H1 (cell line): ENCODE data around the gene FAM162B. TPM values are rescaled to one million over a fixed set of nuclear protein-coding genes. Genes with fewer than 3 reads are reported as not detected.

ENCODE experiments used
- CTCF ChIA-PET: fragments of 300-600 bp; sonication (Branson Sonifier 250); formaldehyde crosslinking; loops from one replicate; lab custom pipeline; 2021; ENCODE audit not compliant: partially characterized antibody; lab: Charles Lee
- POLR2A ChIA-PET: fragments of 300-600 bp; sonication (Branson Sonifier 250); formaldehyde crosslinking; loops from one replicate; lab custom pipeline; 2021; ENCODE audit warnings: inconsistent platforms; ENCODE audit not compliant: partially characterized antibody; lab: Charles Lee
- DNase-seq, 2 experiments: peaks; one replicate each; pipeline versions ENCODE4 v3.0.0 to v3.0.0-alpha.2; 2010 to 2022; ENCODE audit warnings: low spot score in 2 of 2, low read depth in 1 of 2, mixed read lengths in 1 of 2
- FAIRE-seq: peaks from 2 replicates; lab custom pipeline; 2011; peaks lifted over from hg19 to GRCh38; lab: Jason Lieb, UNC
- H2AFZ ChIP-seq: 2 replicates; pipeline ENCODE4 v1.8.1; 2012; ENCODE audit warnings: low read length, inconsistent platforms
- H2AK5ac ChIP-seq: 2 replicates; pipeline ENCODE4 v1.6.1; 2013; ENCODE audit warnings: low read depth, low read length
- H2BK120ac ChIP-seq: replicated peaks from 2 replicates; pipeline ENCODE3; 2013; ENCODE audit warnings: low read depth, low read length, inconsistent platforms
- H2BK12ac ChIP-seq: 2 replicates; pipeline ENCODE4 v1.6.1; 2013; ENCODE audit warnings: low read depth, low read length
- H2BK15ac ChIP-seq: 2 replicates; pipeline ENCODE4 v1.6.1; 2013; ENCODE audit warnings: low read length
- H2BK20ac ChIP-seq: 2 replicates; pipeline ENCODE4 v1.6.1; 2013; ENCODE audit warnings: low read length
- H2BK5ac ChIP-seq: 2 replicates; pipeline ENCODE4 v1.6.1; 2013; ENCODE audit warnings: low read depth, low read length
- H3K14ac ChIP-seq: 2 replicates; pipeline ENCODE4 v1.6.1; 2013; ENCODE audit warnings: inconsistent platforms; ENCODE audit not compliant: insufficient read length
- H3K18ac ChIP-seq: 2 replicates; pipeline ENCODE4 v1.6.1; 2013; ENCODE audit warnings: low read length; ENCODE audit errors: extremely low read depth
- H3K23ac ChIP-seq: 2 replicates; pipeline ENCODE4 v1.6.1; 2013; ENCODE audit warnings: inconsistent platforms; ENCODE audit not compliant: insufficient read length
- H3K23me2 ChIP-seq: 2 replicates; pipeline ENCODE4 v1.6.1; 2013; ENCODE audit warnings: low read depth, low read length
- H3K27ac ChIP-seq: 2 replicates; pipeline ENCODE4 v1.6.1; 2011; ENCODE audit warnings: low read depth, low read length, inconsistent platforms
- H3K27me3 ChIP-seq, 4 experiments: replicated peaks in 1 of 4; 1 replicate in 1 of 4; 2 replicates in 3 of 4; pipeline versions ENCODE4 v1.6.1 to v1.8.1; 2011 to 2013; ENCODE audit warnings: low read length in 3 of 4, mild to moderate bottlenecking in 3 of 4, inconsistent platforms in 2 of 4, mixed read lengths in 2 of 4, moderate library complexity in 1 of 4; ENCODE audit not compliant: control insufficient read depth in 3 of 4, insufficient read depth in 3 of 4; ENCODE audit errors: extremely low read depth in 1 of 4
- H3K36me3 ChIP-seq, 4 experiments: 2 replicates each; pipeline versions ENCODE4 v1.6.1 to v1.8.1; 2011 to 2013; ENCODE audit warnings: mild to moderate bottlenecking in 4 of 4, low read length in 3 of 4, moderate library complexity in 2 of 4, control low read depth in 1 of 4, inconsistent platforms in 1 of 4; ENCODE audit not compliant: insufficient read depth in 4 of 4, control insufficient read depth in 2 of 4
- H3K4ac ChIP-seq: replicated peaks from 2 replicates; pipeline ENCODE3; 2013; ENCODE audit warnings: low read length, low read depth, mixed read lengths, inconsistent platforms; ENCODE audit not compliant: insufficient read length
- H3K4me1 ChIP-seq, 4 experiments: replicated peaks in 1 of 4; 1 replicate in 1 of 4; 2 replicates in 3 of 4; pipeline versions ENCODE4 v1.6.1 to v1.8.1; 2011 to 2013; ENCODE audit warnings: low read length in 3 of 4, inconsistent platforms in 2 of 4, mixed read lengths in 1 of 4; ENCODE audit not compliant: insufficient read depth in 4 of 4, control insufficient read depth in 3 of 4
- H3K4me2 ChIP-seq, 2 experiments: 2 replicates each; pipeline versions ENCODE4 v1.6.1 to v1.8.1; 2011 to 2013; ENCODE audit warnings: low read depth in 2 of 2, low read length in 2 of 2, control low read depth in 1 of 2, inconsistent platforms in 1 of 2, mild to moderate bottlenecking in 1 of 2; ENCODE audit not compliant: insufficient read depth in 1 of 2
- H3K4me3 ChIP-seq, 4 experiments: fragments of 200-600, 300-600 bp in 1 of 4; sonication (generic), shearing (Covaris generic), sonication (Bioruptor Twin) in 1 of 4; 2 replicates each; pipeline versions ENCODE4 v1.5.1 to v1.8.1; 2011 to 2016; ENCODE audit warnings: low read length in 4 of 4, low read depth in 3 of 4, control low read depth in 2 of 4, inconsistent platforms in 2 of 4, mild to moderate bottlenecking in 2 of 4, mixed read lengths in 1 of 4, moderate library complexity in 1 of 4; ENCODE audit not compliant: insufficient read depth in 2 of 4; ENCODE audit errors: extremely low read depth in 1 of 4
- H3K56ac ChIP-seq: replicated peaks from 2 replicates; pipeline ENCODE3; 2013; ENCODE audit warnings: low read depth, mild to moderate bottlenecking, mixed read lengths, low read length, inconsistent platforms; ENCODE audit not compliant: insufficient read length
- H3K79me1 ChIP-seq: 2 replicates; pipeline ENCODE4 v1.6.1; 2013; ENCODE audit warnings: low read depth, low read length, control low read depth
- H3K79me2 ChIP-seq, 2 experiments: 2 replicates each; pipeline versions ENCODE4 v1.6.1 to v1.8.1; 2012 to 2013; ENCODE audit warnings: low read length in 2 of 2, mild to moderate bottlenecking in 2 of 2, inconsistent platforms in 1 of 2; ENCODE audit not compliant: insufficient read depth in 2 of 2, control insufficient read depth in 1 of 2
- H3K9ac ChIP-seq, 4 experiments: replicated peaks in 1 of 4; 1 replicate in 1 of 4; 2 replicates in 3 of 4; pipeline versions ENCODE4 v1.6.1 to v1.8.1; 2011 to 2013; ENCODE audit warnings: low read depth in 3 of 4, low read length in 3 of 4, control low read depth in 2 of 4, mild to moderate bottlenecking in 2 of 4, moderate library complexity in 2 of 4, inconsistent platforms in 1 of 4; ENCODE audit errors: extremely low read depth in 1 of 4
- H3K9me3 ChIP-seq, 2 experiments: 2 replicates each; pipeline versions ENCODE4 v1.6.1 to v1.8.1; 2012 to 2013; ENCODE audit warnings: mild to moderate bottlenecking in 2 of 2, moderate library complexity in 2 of 2, control low read depth in 1 of 2, inconsistent platforms in 1 of 2, low read depth in 1 of 2, low read length in 1 of 2, mixed read lengths in 1 of 2; ENCODE audit not compliant: insufficient read depth in 2 of 2
- H4K20me1 ChIP-seq, 2 experiments: replicated peaks in 1 of 2; 2 replicates each; pipeline versions ENCODE3 to v1.8.1; 2011 to 2013; ENCODE audit warnings: inconsistent platforms in 2 of 2, low read length in 2 of 2, mild to moderate bottlenecking in 1 of 2; ENCODE audit not compliant: insufficient read depth in 2 of 2, control insufficient read depth in 1 of 2
- H4K5ac ChIP-seq: 2 replicates; pipeline ENCODE4 v1.6.1; 2013; ENCODE audit warnings: low read length, low read depth, mixed read lengths, inconsistent platforms; ENCODE audit not compliant: insufficient read length
- H4K8ac ChIP-seq: 2 replicates; pipeline ENCODE4 v1.8.0; 2013; ENCODE audit warnings: mild to moderate bottlenecking, moderate library complexity, low read length, inconsistent platforms; ENCODE audit not compliant: insufficient read depth; ENCODE audit errors: extremely low read depth
- H4K91ac ChIP-seq: replicated peaks from 2 replicates; pipeline ENCODE3; 2013; ENCODE audit warnings: low read length, mixed read lengths, inconsistent platforms; ENCODE audit not compliant: insufficient read length
- ASH2L ChIP-seq: fragments of 200-600, 300-600 bp; sonication (generic); IDR thresholded peaks from one replicate; pipeline ENCODE4 v1.7.1; 2017; ENCODE audit warnings: low read length
- CHD1 ChIP-seq: IDR thresholded peaks from 2 replicates; pipeline ENCODE4 v1.6.1; 2012; ENCODE audit warnings: low read depth, low read length, improper control_type of control experiment
- CTBP2 ChIP-seq: IDR thresholded peaks from 2 replicates; pipeline ENCODE4 v1.7.0; 2011; ENCODE audit warnings: borderline replicate concordance, mild to moderate bottlenecking, moderate library complexity, mixed read lengths, low read length; ENCODE audit not compliant: insufficient read depth, insufficient read length
- FOSL1 ChIP-seq: IDR thresholded peaks from 2 replicates; pipeline ENCODE4 v1.6.1; 2011; ENCODE audit warnings: mild to moderate bottlenecking, low read depth, low read length, moderate library complexity; ENCODE audit not compliant: insufficient read depth
- HDAC6 ChIP-seq: IDR thresholded peaks from one replicate; pipeline ENCODE4 v1.7.1; 2012; ENCODE audit warnings: low read depth, mild to moderate bottlenecking, inconsistent platforms, low read length, moderate library complexity
- KDM4A ChIP-seq: IDR thresholded peaks from one replicate; pipeline ENCODE4 v1.7.1; 2012; ENCODE audit warnings: low read depth, mild to moderate bottlenecking, moderate library complexity, low read length, inconsistent platforms; ENCODE audit not compliant: severe bottlenecking
- NRF1 ChIP-seq: IDR thresholded peaks from 2 replicates; pipeline ENCODE4 v1.6.1; 2011; ENCODE audit warnings: mild to moderate bottlenecking, low read depth, low read length, improper control_type of control experiment
- RFX5 ChIP-seq: IDR thresholded peaks from 2 replicates; pipeline ENCODE4 v1.6.1; 2011; ENCODE audit warnings: low read depth, low read length, improper control_type of control experiment, borderline replicate concordance
- SAP30 ChIP-seq: fragments of 300-600 bp; sonication (generic); IDR thresholded peaks from 2 replicates; pipeline ENCODE4 v1.7.1; 2012; ENCODE audit warnings: low read length, moderate library complexity, mild to moderate bottlenecking, inconsistent platforms; ENCODE audit not compliant: insufficient read depth, insufficient replicate concordance
- TBP ChIP-seq: IDR thresholded peaks from 2 replicates; pipeline ENCODE4 v1.6.1; 2011; ENCODE audit warnings: low read depth, low read length, improper control_type of control experiment
- TEAD4 ChIP-seq: IDR thresholded peaks from 2 replicates; pipeline ENCODE4 v1.6.1; 2012; ENCODE audit warnings: low read depth, low read length, inconsistent platforms, mixed read lengths
- YY1 ChIP-seq: IDR thresholded peaks from 2 replicates; pipeline ENCODE4 v1.6.1; 2011; ENCODE audit warnings: low read depth, mild to moderate bottlenecking, low read length
- WGBS, 2 experiments: shearing (Covaris generic) in 1 of 2; methylation state at CpG; one replicate each; pipeline versions ENCODE4 v1.1.6 to v1.1.7; 2013 to 2015; ENCODE audit warnings: low lambda C conversion rate in 2 of 2, mixed read lengths in 2 of 2, inconsistent platforms in 1 of 2, low coverage in 1 of 2, missing lambda C conversion rate in 1 of 2; ENCODE audit not compliant: insufficient replicate concordance in 2 of 2, insufficient coverage in 1 of 2, insufficient read length in 1 of 2; ENCODE audit errors: extremely low coverage in 1 of 2, missing lambda C conversion rate in 1 of 2; 5-methylcytosine and 5-hydroxymethylcytosine counted together
- polyA plus RNA-seq, 7 experiments: library from polyadenylated mRNA; depleted of rRNA in 3 of 7; stranded (reverse) in 5 of 7; unstranded in 2 of 7; fragments of >200 nt in 5 of 7; fragments of 200-250 nt in 2 of 7; gene quantifications; 1 replicate in 5 of 7; 2 replicates in 1 of 7; 4 replicates in 1 of 7; pipeline versions ENCODE4 v1.2.1 to v1.2.3, GENCODE V29; 2011 to 2013; ENCODE audit warnings: missing spikeins in 2 of 7, mixed read lengths in 2 of 7
- total RNA-seq: library from RNA; stranded (reverse); fragmentation: NEBNext Ultra II Directional; extraction: Animal tissue kit (Norgen Biotek cat#: 25700); gene quantifications from 2 replicates; pipeline ENCODE4 v1.2.1, GENCODE V29; 2021

The FAM162B gene
- total and polyA plus RNA-seq, 2 of the 8 experiments (the other 6 are each of a cell fraction or from before 2014, with no cell fraction given), result 2.6 to 3.2 TPM

DNA sequence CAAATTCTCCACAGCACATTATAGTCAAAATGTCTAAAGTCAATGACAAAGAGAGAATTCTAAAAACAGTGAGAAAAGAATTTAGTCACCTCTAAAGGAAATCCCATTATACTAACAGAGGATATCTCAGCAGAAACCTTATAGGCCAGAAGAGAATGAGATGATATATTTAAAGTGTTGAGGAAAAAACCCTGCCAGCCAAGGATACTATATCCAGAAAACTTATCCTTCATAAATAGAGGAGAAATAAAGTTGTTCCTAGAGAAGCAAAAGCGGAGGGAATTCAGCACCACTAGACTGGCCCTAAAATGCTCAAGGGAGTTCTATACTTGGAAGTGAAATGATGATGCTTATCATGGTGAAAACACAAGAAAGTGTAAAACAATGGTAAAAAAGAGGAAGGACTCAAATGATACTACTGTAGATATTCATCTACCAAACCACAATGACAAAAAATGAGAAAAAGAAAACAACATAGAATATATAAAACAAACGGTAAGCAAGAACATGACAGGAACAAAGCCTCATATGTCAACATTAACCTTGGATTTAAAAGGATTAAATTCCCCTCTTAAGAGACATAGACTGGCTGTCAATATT, 46.6 kb upstream of the FAM162B start:
- no peak overlapping the region for H3K27ac ChIP-seq
- DNase-seq, result no peak
- CTCF ChIA-PET, result no interaction called here
- no peak overlapping the region for H2BK15ac ChIP-seq
- no peaks in the 10 kb centered on the region for H3K79me2 ChIP-seq
- H4K8ac ChIP-seq, result no peak overlapping the region
- no peak overlapping the region for H3K56ac ChIP-seq
- no peaks in the 10 kb centered on the region for H3K36me3 ChIP-seq
- H4K5ac ChIP-seq, result no peak overlapping the region
- WGBS, 2 experiments, result 78% methylated on average over 2 of the region's 2 CpGs; no CpG with 5 or more reads in 1 of the 2 experiments
- no peak overlapping the region for H4K91ac ChIP-seq
- H3K9me3 ChIP-seq, result no peaks in the 10 kb centered on the region
- H3K23ac ChIP-seq, result no peak overlapping the region
- no peaks in the 10 kb centered on the region for H3K23me2 ChIP-seq
- H2BK5ac ChIP-seq, result no peak overlapping the region
- H3K18ac ChIP-seq, result no peak overlapping the region
- H3K27me3 ChIP-seq, result no peaks in the 10 kb centered on the region
- H3K14ac ChIP-seq, result no peak overlapping the region
- no peak overlapping the region for H2BK12ac ChIP-seq
- no peak overlapping the region for H3K4me2 ChIP-seq
- no peak overlapping the region for H3K4me3 ChIP-seq
- no peak overlapping the region for H2AK5ac ChIP-seq
- no peaks in the 10 kb centered on the region for H3K79me1 ChIP-seq
- no peak overlapping the region for H3K4ac ChIP-seq
- no peaks in the 10 kb centered on the region for H3K4me1 ChIP-seq
- no peak overlapping the region for H3K9ac ChIP-seq
- H2BK20ac ChIP-seq, result no peak overlapping the region
- POLR2A ChIA-PET, result no interaction called here
- H4K20me1 ChIP-seq, result no peaks in the 10 kb centered on the region
- no peak overlapping the region for H2BK120ac ChIP-seq
- FAIRE-seq, result no peak
- no peak overlapping the region for H2AFZ ChIP-seq
- no peak for TF ChIP-seq KDM4A
- TF ChIP-seq SAP30, result no peak
- no peak for TF ChIP-seq NRF1
- TF ChIP-seq ASH2L, result no peak
- TF ChIP-seq RFX5, result no peak
- TF ChIP-seq FOSL1, result no peak
- no peak for TF ChIP-seq YY1
- TF ChIP-seq CHD1, result no peak
- no peak for TF ChIP-seq TEAD4
- TF ChIP-seq TBP, result no peak
- TF ChIP-seq HDAC6, result no peak
- TF ChIP-seq CTBP2, result no peak
